ENCODE measurements around the gene CERT1.

The CERT1 gene

GRCh38 chr5:75475364-75475763 lies 36.1 kb downstream of the CERT1 start:
- no peak for DNase-seq (ENCODE audit: low read depth, low spot score)

- DNase-seq (ENCODE audit: low read depth, low spot score) = no peak
Observed at GRCh38 chr5:75473463-75473862, 38.0 kb downstream of the CERT1 start.

GRCh38 chr5:75472973-75473372 lies 38.5 kb downstream of the CERT1 start:
- no peak for DNase-seq (ENCODE audit: low read depth, low spot score)

GRCh38 chr5:75471193-75471592 lies 40.2 kb downstream of the CERT1 start:
- no peak for DNase-seq (ENCODE audit: low read depth, low spot score)

- DNase-seq (ENCODE audit: low read depth, low spot score) = no peak
Observed at GRCh38 chr5:75469017-75469416, 42.4 kb downstream of the CERT1 start.

GRCh38 chr5:75468593-75468992 lies 42.8 kb downstream of the CERT1 start:
- no peak for DNase-seq (ENCODE audit: low read depth, low spot score)

GRCh38 chr5:75466006-75466716 lies 45.3 kb downstream of the CERT1 start:
- no peak for DNase-seq (ENCODE audit: low read depth, low spot score)

- DNase-seq (ENCODE audit: low read depth, low spot score) = no peak
Observed at GRCh38 chr5:75465480-75465879, 45.9 kb downstream of the CERT1 start.

- DNase-seq (ENCODE audit: low read depth, low spot score) = no peak
Observed at GRCh38 chr5:75463726-75464125, 47.7 kb downstream of the CERT1 start.

GRCh38 chr5:75461679-75462078 lies 49.8 kb downstream of the CERT1 start:
- no peak for DNase-seq (ENCODE audit: low read depth, low spot score)

GRCh38 chr5:75460942-75461610 lies 50.4 kb downstream of the CERT1 start:
- DNase-seq (ENCODE audit: low read depth, low spot score) = no peak

- DNase-seq (ENCODE audit: low read depth, low spot score) = no peak
Observed at GRCh38 chr5:75460532-75460931, 50.9 kb downstream of the CERT1 start.

- no peak for DNase-seq (ENCODE audit: low read depth, low spot score)
Observed at GRCh38 chr5:75457691-75458090, 53.7 kb downstream of the CERT1 start.

GRCh38 chr5:75457161-75457560 lies 54.3 kb downstream of the CERT1 start:
- no peak for DNase-seq (ENCODE audit: low read depth, low spot score)

GRCh38 chr5:75450069-75450468 lies 61.4 kb downstream of the CERT1 start:
- DNase-seq (ENCODE audit: low read depth, low spot score) = no peak

- DNase-seq (ENCODE audit: low read depth, low spot score) = no peak
Observed at GRCh38 chr5:75446068-75446467, 65.4 kb downstream of the CERT1 start.

GRCh38 chr5:75441560-75441959 lies 69.9 kb downstream of the CERT1 start:
- DNase-seq (ENCODE audit: low read depth, low spot score) = no peak

GRCh38 chr5:75439276-75439675 lies 72.2 kb downstream of the CERT1 start:
- DNase-seq (ENCODE audit: low read depth, low spot score) = no peak

GRCh38 chr5:75438722-75439121 lies 72.7 kb downstream of the CERT1 start:
- DNase-seq (ENCODE audit: low read depth, low spot score) = no peak

- no peak for DNase-seq (ENCODE audit: low read depth, low spot score)
Observed at GRCh38 chr5:75435096-75435495, 76.3 kb downstream of the CERT1 start.

GRCh38 chr5:75433814-75434506 lies 77.5 kb downstream of the CERT1 start:
- DNase-seq (ENCODE audit: low read depth, low spot score) = no peak

- no peak for DNase-seq (ENCODE audit: low read depth, low spot score)
Observed at GRCh38 chr5:75414241-75414640, 97.2 kb downstream of the CERT1 start.

All from iPS DF 19.7 (cell line).